Loucy (cell line): ENCODE measurements around the gene ZFHX2.

Experiments used
- CTCF ChIP-seq: fragments of 200-600 bp; sonication (generic); conservative IDR thresholded peaks from 2 replicates; pipeline ENCODE4 v1.5.1; 2014; ENCODE audit warnings: mild to moderate bottlenecking, antibody characterized with exemption, low read length
- EZH2phosphoT487 ChIP-seq: fragments of 200-600 bp; IDR thresholded peaks from 2 replicates; pipeline ENCODE4 v1.6.1; 2018; ENCODE audit warnings: antibody characterized with exemption, mild to moderate bottlenecking, moderate library complexity, borderline replicate concordance

- TF ChIP-seq CTCF (no peak), EZH2phosphoT487 (no peak)
These were observed 21.9 kb upstream of the ZFHX2 start for GRCh38 chr14:23573384-23574015.
